Suprapubic skin (tissue), 4 donors: ENCODE data around the gene NTRK1. TPM values are rescaled to one million over a fixed set of nuclear protein-coding genes. Genes with fewer than 3 reads are reported as not detected.

Experiments
- DNase-seq, 2 donors: peaks; one replicate each; pipeline ENCODE4 v3.0.0-alpha.2; 2019; ENCODE audit warnings: low spot score in 2 of 2
- H3K27ac ChIP-seq: fragments of 200-600 bp; sonication (generic); one replicate; pipeline ENCODE4 v1.5.1; 2019
- H3K27me3 ChIP-seq: fragments of 200-600 bp; sonication (generic); one replicate; pipeline ENCODE4 v1.5.1; 2019
- H3K36me3 ChIP-seq: fragments of 200-600 bp; sonication (generic); one replicate; pipeline ENCODE4 v1.5.1; 2019
- H3K4me1 ChIP-seq: fragments of 200-600 bp; sonication (generic); one replicate; pipeline ENCODE4 v1.5.1; 2019
- H3K4me3 ChIP-seq: fragments of 200-600 bp; sonication (generic); one replicate; pipeline ENCODE4 v1.5.1; 2019; ENCODE audit warnings: mild to moderate bottlenecking
- H3K9me3 ChIP-seq: fragments of 200-600 bp; sonication (generic); one replicate; pipeline ENCODE4 v1.5.1; 2019
- EP300 ChIP-seq: sonication (generic); formaldehyde crosslinking; IDR thresholded peaks from one replicate; pipeline ENCODE4 v1.6.1; 2017; ENCODE audit warnings: antibody characterized with exemption
- POLR2A ChIP-seq, 2 donors: fragments of 450-650 bp; IDR thresholded peaks; one replicate each; pipeline ENCODE4 v1.6.1; 2017; ENCODE audit warnings: antibody characterized with exemption in 2 of 2, mild to moderate bottlenecking in 2 of 2, moderate library complexity in 2 of 2
- POLR2AphosphoS5 ChIP-seq, 3 donors: sonication (generic); formaldehyde crosslinking; IDR thresholded peaks; one replicate each; pipeline ENCODE4 v1.6.1; 2017; ENCODE audit warnings: antibody characterized with exemption in 3 of 3
- WGBS: methylation state at CpG from one replicate; pipeline ENCODE4 v1.1.5; 2018; 5-methylcytosine and 5-hydroxymethylcytosine counted together
- total RNA-seq, 4 donors: library from RNA; depleted of rRNA; stranded (reverse); fragments of >200 nt; gene quantifications; one replicate each; pipeline ENCODE4 v1.1.0, GENCODE V29; 2016
- TF ChIP-seq, protein P1 (sequence below), 2 donors: fragments of 200-600 bp in 1 of 2; fragments of 450-650 bp in 1 of 2; sonication (generic) in 1 of 2; IDR thresholded peaks; one replicate each; pipeline ENCODE4 v1.5.1; 2016 to 2019; ENCODE audit warnings: antibody characterized with exemption in 2 of 2, mild to moderate bottlenecking in 1 of 2, moderate library complexity in 1 of 2

NTRK1 gene
- total RNA-seq, 4 donors from 2014 or later: 0.32 TPM; not detected in 3

DNA sequence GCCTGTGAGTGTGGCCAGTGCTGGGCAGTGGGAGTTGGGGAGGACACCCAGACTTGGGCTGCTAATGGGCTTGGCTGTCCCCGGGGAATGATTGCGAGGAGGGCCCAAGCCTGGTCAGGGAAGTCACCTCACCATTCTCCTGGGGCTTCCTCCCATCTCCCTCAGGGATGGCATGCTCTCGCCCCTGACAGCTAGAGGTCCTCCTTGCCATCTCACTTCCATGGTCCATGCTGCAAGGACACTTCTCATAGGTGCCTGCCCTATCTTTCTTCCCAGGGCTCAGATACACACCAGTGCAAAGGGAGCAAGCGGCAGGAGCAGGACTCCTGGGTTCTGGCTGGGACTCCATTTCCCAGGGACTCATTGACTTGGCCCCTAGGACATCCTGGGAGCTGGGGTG lies 4.1 kb downstream of the NTRK1 start:
- H3K4me1 ChIP-seq: peaks cover 16% of the 10 kb centered on the region
- peaks cover 72% of the 10 kb centered on the region for H3K27me3 ChIP-seq
- H3K9me3 ChIP-seq: no peaks in the 10 kb centered on the region
- no peaks in the 10 kb centered on the region for H3K36me3 ChIP-seq
- H3K4me3 ChIP-seq: no peak overlapping the region
- DNase-seq: no peak
- 88% methylated on average over 4 of the region's 4 CpGs for WGBS
- H3K27ac ChIP-seq: no peak overlapping the region
- TF ChIP-seq EP300 (no peak), POLR2A (IDR thresholded peaks at IDR 0.05) (no peak), POLR2AphosphoS5 (IDR thresholded peaks at IDR 0.05) (no peak)
- TF ChIP-seq, protein P1, sequence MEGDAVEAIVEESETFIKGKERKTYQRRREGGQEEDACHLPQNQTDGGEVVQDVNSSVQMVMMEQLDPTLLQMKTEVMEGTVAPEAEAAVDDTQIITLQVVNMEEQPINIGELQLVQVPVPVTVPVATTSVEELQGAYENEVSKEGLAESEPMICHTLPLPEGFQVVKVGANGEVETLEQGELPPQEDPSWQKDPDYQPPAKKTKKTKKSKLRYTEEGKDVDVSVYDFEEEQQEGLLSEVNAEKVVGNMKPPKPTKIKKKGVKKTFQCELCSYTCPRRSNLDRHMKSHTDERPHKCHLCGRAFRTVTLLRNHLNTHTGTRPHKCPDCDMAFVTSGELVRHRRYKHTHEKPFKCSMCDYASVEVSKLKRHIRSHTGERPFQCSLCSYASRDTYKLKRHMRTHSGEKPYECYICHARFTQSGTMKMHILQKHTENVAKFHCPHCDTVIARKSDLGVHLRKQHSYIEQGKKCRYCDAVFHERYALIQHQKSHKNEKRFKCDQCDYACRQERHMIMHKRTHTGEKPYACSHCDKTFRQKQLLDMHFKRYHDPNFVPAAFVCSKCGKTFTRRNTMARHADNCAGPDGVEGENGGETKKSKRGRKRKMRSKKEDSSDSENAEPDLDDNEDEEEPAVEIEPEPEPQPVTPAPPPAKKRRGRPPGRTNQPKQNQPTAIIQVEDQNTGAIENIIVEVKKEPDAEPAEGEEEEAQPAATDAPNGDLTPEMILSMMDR (IDR thresholded peaks at IDR 0.05): no peak

DNA sequence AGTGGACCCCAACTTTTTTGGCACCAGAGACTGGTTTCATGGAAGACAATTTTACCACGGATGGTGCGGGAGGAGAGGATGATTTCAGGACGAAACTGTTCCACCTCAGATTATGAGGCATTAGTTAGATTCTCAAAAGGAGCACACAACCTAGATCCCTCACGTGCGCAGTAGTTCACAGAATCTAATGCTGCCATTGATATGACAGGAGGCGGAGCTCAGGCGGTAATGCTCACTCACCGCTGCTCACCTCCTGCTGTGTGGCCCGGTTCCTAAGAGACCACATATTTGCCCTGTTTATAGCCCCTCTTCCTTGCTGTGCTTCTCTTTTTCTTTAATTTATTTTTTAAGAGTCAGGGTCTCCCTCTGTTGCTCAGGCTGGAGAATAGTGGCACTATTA lies 4.6 kb downstream of the NTRK1 start:
- H3K9me3 ChIP-seq: no peaks in the 10 kb centered on the region
- no peak overlapping the region for H3K4me3 ChIP-seq
- WGBS: 85% methylated on average over 9 of the region's 9 CpGs
- H3K27me3 ChIP-seq: peaks cover 68% of the 10 kb centered on the region
- TF ChIP-seq POLR2A (IDR thresholded peaks at IDR 0.05): no peak
- TF ChIP-seq, protein P1 (IDR thresholded peaks at IDR 0.05): no peak
- no peak for TF ChIP-seq POLR2AphosphoS5 (IDR thresholded peaks at IDR 0.05)
- TF ChIP-seq EP300: no peak
- H3K36me3 ChIP-seq: no peaks in the 10 kb centered on the region
- no peak for DNase-seq
- no peak overlapping the region for H3K27ac ChIP-seq
- H3K4me1 ChIP-seq: peaks cover 11% of the 10 kb centered on the region

DNA sequence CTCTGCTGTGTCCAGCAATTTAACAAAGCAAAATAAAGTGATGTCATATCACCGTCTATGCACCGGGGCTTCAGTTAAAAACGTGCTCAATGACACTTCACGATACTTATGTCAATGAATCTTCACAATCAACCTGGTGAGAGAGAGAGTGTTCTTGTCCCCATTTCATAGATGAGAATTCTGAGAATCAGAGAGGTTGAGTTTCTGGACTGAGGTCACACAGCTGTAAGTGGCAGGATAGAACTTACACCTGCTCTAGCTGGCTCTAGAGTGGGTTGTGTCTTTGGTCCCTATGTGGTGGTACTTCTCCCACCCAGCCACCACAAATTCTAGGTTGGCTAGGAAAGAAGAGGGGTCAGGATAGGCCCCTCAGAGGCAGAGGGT lies 5.2 kb downstream of the NTRK1 start:
- no peaks in the 10 kb centered on the region for H3K9me3 ChIP-seq
- H3K27ac ChIP-seq: no peak overlapping the region
- peaks cover 5% of the 10 kb centered on the region for H3K4me1 ChIP-seq
- H3K27me3 ChIP-seq: peaks cover 62% of the 10 kb centered on the region
- H3K4me3 ChIP-seq: no peak overlapping the region
- WGBS: 90% methylated on average over 4 of the region's 4 CpGs
- TF ChIP-seq, protein P1 (IDR thresholded peaks at IDR 0.05): no peak
- no peak for TF ChIP-seq POLR2AphosphoS5 (IDR thresholded peaks at IDR 0.05)
- TF ChIP-seq POLR2A (IDR thresholded peaks at IDR 0.05): no peak
- TF ChIP-seq EP300: no peak
- no peak for DNase-seq
- H3K36me3 ChIP-seq: no peaks in the 10 kb centered on the region

DNA sequence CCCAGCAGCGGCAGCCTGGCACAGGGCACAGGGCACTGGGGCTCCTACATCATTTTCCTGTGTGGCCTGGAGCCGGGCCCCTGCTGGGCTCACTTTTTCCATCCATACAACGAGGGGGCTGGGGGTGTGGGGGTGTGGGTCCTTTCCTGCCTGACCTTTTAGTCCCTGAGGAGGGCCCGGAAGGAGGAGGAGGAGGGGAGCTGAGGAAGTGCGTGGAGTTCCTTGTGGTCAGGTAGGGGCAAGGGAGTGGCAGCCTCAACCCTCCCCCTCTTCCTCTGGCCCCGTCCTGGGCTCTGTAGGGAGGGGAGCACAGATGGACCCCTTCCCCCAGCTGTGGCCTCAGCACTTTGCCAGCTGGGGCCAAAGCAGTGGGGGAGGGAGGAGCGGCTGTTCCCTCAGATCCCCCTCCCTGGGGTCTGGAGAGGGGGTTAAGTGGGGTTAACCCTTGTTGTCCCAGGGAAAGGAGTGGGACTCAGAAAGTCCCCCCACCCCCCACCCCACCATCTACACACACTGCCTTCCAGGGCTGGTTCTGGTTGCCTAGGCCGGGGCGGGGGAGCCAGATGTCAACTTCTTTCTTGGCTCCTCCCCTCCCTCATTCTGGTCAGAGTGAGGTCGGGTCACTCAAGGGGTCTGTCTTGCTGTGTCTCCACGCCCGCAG lies 5.7 kb downstream of the NTRK1 start:
- Histone ChIP-seq H3K4me3 (no peak overlapping the region), H3K4me1 (no peaks in the 10 kb centered on the region), H3K36me3 (no peaks in the 10 kb centered on the region), H3K9me3 (no peaks in the 10 kb centered on the region), H3K27ac (no peak overlapping the region), H3K27me3 (peaks cover 56% of the 10 kb centered on the region)
- no peak for TF ChIP-seq EP300
- TF ChIP-seq POLR2AphosphoS5 (IDR thresholded peaks at IDR 0.05): no peak
- TF ChIP-seq POLR2A (IDR thresholded peaks at IDR 0.05): no peak
- TF ChIP-seq, protein P1 (IDR thresholded peaks at IDR 0.05): no peak
- no peak for DNase-seq
- 64% methylated on average over 10 of the region's 12 CpGs for WGBS

DNA sequence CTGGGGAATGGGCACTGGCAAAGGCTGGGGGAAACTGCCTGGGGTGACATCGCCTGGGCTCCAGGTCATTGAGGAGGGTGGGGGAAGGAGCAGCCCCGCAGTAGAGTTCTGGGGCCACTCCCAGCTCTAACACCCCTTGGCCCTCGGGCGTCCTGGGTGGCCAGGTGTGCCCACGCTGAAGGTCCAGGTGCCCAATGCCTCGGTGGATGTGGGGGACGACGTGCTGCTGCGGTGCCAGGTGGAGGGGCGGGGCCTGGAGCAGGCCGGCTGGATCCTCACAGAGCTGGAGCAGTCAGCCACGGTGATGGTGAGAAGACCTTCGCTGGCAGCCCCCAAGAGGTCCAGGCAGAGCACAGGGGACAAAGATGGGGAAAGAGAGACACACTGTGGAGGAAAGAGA lies 7.7 kb downstream of the NTRK1 start:
- TF ChIP-seq POLR2AphosphoS5 (IDR thresholded peaks at IDR 0.05): no peak
- no peak for TF ChIP-seq POLR2A (IDR thresholded peaks at IDR 0.05)
- TF ChIP-seq, protein P1 (IDR thresholded peaks at IDR 0.05): no peak
- no peak for TF ChIP-seq EP300
- Histone ChIP-seq H3K27ac (no peak overlapping the region), H3K27me3 (peaks cover 37% of the 10 kb centered on the region), H3K36me3 (no peaks in the 10 kb centered on the region), H3K9me3 (no peaks in the 10 kb centered on the region), H3K4me1 (no peaks in the 10 kb centered on the region), H3K4me3 (no peak overlapping the region)
- WGBS: 67% methylated on average over 10 of the region's 13 CpGs
- DNase-seq: no peak
